ENCODE data around the gene SHISA7.

DNA sequence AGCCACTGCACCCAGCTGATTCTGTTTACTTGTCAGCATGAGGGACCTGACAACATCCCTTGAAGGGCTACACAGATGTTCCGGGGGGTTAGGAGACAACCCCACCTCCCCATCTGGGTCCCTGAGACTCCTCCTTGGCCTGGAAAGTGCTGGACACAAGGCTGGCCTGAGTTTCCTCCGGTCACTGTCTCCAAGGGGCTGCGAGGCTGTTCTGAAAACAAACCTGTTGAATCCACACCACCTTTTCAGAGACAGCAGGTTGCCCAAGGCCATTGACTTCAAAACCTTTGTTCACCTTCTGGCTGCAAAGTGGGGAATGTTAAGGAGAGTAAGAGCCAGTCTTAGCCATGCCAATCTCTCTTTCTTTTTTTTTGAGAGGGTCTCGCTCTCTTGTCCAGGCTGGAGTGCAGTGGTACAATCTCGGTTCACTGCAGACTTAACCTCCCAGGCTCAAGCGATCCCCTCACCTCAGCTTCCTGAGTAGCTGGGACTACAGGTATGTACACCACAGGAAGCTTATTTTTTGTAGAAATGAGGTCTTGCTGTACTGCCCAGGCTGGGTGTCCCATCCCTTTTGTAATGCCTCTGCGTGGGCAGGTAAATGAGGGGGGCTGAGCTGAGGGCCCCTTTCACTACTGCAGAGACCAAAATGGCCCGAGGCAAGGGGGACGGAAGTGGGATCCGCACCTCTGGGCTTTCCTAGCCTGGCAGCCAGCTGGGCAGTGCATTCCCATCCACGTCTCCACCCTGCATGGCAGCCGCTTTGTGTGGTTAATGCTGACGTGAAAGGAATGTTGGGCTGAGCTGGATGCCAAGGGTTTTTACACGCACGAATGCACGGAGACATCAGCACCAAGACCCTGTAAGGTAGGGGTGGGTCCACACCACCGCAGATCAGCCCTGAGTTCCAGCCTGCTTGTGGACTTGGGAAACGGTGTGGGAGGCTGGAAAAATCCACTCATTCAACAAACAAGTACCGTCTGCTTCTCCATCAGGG, 31.5 kb upstream of the SHISA7 start:
- TF ChIP-seq, protein P1, sequence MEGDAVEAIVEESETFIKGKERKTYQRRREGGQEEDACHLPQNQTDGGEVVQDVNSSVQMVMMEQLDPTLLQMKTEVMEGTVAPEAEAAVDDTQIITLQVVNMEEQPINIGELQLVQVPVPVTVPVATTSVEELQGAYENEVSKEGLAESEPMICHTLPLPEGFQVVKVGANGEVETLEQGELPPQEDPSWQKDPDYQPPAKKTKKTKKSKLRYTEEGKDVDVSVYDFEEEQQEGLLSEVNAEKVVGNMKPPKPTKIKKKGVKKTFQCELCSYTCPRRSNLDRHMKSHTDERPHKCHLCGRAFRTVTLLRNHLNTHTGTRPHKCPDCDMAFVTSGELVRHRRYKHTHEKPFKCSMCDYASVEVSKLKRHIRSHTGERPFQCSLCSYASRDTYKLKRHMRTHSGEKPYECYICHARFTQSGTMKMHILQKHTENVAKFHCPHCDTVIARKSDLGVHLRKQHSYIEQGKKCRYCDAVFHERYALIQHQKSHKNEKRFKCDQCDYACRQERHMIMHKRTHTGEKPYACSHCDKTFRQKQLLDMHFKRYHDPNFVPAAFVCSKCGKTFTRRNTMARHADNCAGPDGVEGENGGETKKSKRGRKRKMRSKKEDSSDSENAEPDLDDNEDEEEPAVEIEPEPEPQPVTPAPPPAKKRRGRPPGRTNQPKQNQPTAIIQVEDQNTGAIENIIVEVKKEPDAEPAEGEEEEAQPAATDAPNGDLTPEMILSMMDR (IDR thresholded peaks at IDR 0.05), result no peak
- TF ChIP-seq POLR2AphosphoS5 (IDR thresholded peaks at IDR 0.05; ENCODE audit: insufficient read depth in 1 of 2, low read depth in 1 of 2), result no peak
- no peak for TF ChIP-seq POLR2A (IDR thresholded peaks at IDR 0.05)
